Prostate gland (tissue), 2 donors: ENCODE results near the gene COL9A3.

Experiments
- POLR2A ChIP-seq: fragments of 450-650 bp; IDR thresholded peaks from one replicate; pipeline ENCODE4 v1.6.1; 2016; ENCODE audit warnings: antibody characterized with exemption, mild to moderate bottlenecking
- POLR2AphosphoS5 ChIP-seq: sonication (generic); formaldehyde crosslinking; IDR thresholded peaks from one replicate; pipeline ENCODE4 v1.6.1; 2017; ENCODE audit warnings: antibody characterized with exemption
- TF ChIP-seq, protein P1 (sequence below), 4 experiments: fragments of 200-600 bp in 2 of 4; fragments of 450-650 bp in 2 of 4; sonication (generic) in 2 of 4; IDR thresholded peaks; 1 replicate in 3 of 4; 2 replicates in 1 of 4; pipeline ENCODE4 v1.5.1; 2016 to 2019; ENCODE audit warnings: antibody characterized with exemption in 4 of 4, mild to moderate bottlenecking in 2 of 4, moderate library complexity in 2 of 4

DNA sequence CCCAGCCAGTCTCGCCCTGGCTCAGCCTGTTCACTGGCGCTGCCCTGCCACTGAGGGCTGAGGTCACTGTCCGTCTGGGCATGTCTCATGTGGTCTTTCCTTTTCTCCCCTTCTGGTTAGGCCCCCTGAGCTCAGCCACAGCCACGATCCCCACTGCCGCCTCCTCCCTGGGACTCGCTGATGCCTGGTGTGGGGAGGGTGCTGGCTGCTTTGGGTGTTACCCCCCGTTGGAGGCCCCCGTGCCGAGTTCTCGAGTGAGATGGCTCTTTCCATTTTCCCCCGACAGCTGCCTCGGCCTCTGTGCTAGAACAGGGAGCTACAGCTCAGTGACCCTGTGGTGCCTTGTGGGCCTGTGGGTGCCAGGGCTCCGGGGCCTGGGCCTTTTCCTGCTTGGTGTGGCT lies 59.7 kb downstream of the COL9A3 start:
- TF ChIP-seq, protein P1, sequence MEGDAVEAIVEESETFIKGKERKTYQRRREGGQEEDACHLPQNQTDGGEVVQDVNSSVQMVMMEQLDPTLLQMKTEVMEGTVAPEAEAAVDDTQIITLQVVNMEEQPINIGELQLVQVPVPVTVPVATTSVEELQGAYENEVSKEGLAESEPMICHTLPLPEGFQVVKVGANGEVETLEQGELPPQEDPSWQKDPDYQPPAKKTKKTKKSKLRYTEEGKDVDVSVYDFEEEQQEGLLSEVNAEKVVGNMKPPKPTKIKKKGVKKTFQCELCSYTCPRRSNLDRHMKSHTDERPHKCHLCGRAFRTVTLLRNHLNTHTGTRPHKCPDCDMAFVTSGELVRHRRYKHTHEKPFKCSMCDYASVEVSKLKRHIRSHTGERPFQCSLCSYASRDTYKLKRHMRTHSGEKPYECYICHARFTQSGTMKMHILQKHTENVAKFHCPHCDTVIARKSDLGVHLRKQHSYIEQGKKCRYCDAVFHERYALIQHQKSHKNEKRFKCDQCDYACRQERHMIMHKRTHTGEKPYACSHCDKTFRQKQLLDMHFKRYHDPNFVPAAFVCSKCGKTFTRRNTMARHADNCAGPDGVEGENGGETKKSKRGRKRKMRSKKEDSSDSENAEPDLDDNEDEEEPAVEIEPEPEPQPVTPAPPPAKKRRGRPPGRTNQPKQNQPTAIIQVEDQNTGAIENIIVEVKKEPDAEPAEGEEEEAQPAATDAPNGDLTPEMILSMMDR (IDR thresholded peaks at IDR 0.05) = no peak
- TF ChIP-seq POLR2A (no peak), POLR2AphosphoS5 (no peak)
